HepG2 (cell line): Measurements from ENCODE around the gene COA3. TPM values are rescaled to one million over a fixed set of nuclear protein-coding genes. Genes with fewer than 3 reads are reported as not detected.

Experiments
- GATAD1 ChIP-seq: IDR thresholded peaks from 2 replicates; pipeline ENCODE4 v1.6.1; 2016; ENCODE audit warnings: missing genetic modification reagents, missing compliant biosample characterization
- KLF15 ChIP-seq: sonication (generic); formaldehyde crosslinking; IDR thresholded peaks from 2 replicates; pipeline ENCODE4 v1.8.1; 2023; ENCODE audit warnings: borderline replicate concordance, mild to moderate bottlenecking, inconsistent platforms, missing genetic modification reagents, mixed read lengths
- PHF8 ChIP-seq: sonication (generic); formaldehyde crosslinking; IDR thresholded peaks from 2 replicates; pipeline ENCODE4 v1.5.0; 2020; ENCODE audit warnings: missing genetic modification reagents
- RBM39 ChIP-seq: fragments of 200-400 bp; formaldehyde crosslinking; IDR thresholded peaks from one replicate; pipeline ENCODE4 v1.6.1; 2018; ENCODE audit warnings: antibody characterized with exemption, mild to moderate bottlenecking, low read depth, low read length; ENCODE audit not compliant: poor library complexity, severe bottlenecking
- TAF15 ChIP-seq: fragments of 200-400 bp; formaldehyde crosslinking; IDR thresholded peaks from one replicate; pipeline ENCODE4 v1.6.1; 2018; ENCODE audit warnings: mild to moderate bottlenecking, low read depth, low read length; ENCODE audit not compliant: poor library complexity, severe bottlenecking
- TOPORS ChIP-seq: sonication (generic); formaldehyde crosslinking; IDR thresholded peaks from 2 replicates; pipeline ENCODE4 v1.8.0; 2023; ENCODE audit warnings: mild to moderate bottlenecking, missing genetic modification reagents
- ZFP36L1 ChIP-seq: sonication (generic); formaldehyde crosslinking; IDR thresholded peaks from 2 replicates; pipeline ENCODE4 v1.8.0; 2022; ENCODE audit warnings: mild to moderate bottlenecking, missing genetic modification reagents, moderate library complexity
- ZNF224 ChIP-seq: sonication (generic); formaldehyde crosslinking; IDR thresholded peaks from 2 replicates; pipeline ENCODE4 v1.5.0; 2020; ENCODE audit warnings: mild to moderate bottlenecking, missing genetic modification reagents
- ZNF281 ChIP-seq: sonication (generic); formaldehyde crosslinking; IDR thresholded peaks from 2 replicates; pipeline ENCODE4 v1.4.0; 2020; ENCODE audit warnings: missing genetic modification reagents, borderline replicate concordance
- ZNF546 ChIP-seq: sonication (generic); formaldehyde crosslinking; conservative IDR thresholded peaks from 2 replicates; pipeline ENCODE4 v1.8.1; 2023; ENCODE audit warnings: mild to moderate bottlenecking, missing genetic modification reagents
- ZNF562 ChIP-seq: sonication (generic); formaldehyde crosslinking; IDR thresholded peaks from 2 replicates; pipeline ENCODE4 v1.8.0; 2022; ENCODE audit warnings: missing genetic modification reagents, borderline replicate concordance
- ZNF749 ChIP-seq: sonication (generic); formaldehyde crosslinking; IDR thresholded peaks from 2 replicates; pipeline ENCODE4 v1.8.0; 2022; ENCODE audit warnings: mild to moderate bottlenecking, missing genetic modification reagents, moderate library complexity, borderline replicate concordance
- ZNF775 ChIP-seq: sonication (generic); formaldehyde crosslinking; IDR thresholded peaks from 2 replicates; pipeline ENCODE4 v1.4.0; 2020; ENCODE audit warnings: missing genetic modification reagents, mild to moderate bottlenecking, moderate library complexity, borderline replicate concordance
- ZSCAN25 ChIP-seq: sonication (generic); formaldehyde crosslinking; IDR thresholded peaks from 2 replicates; pipeline ENCODE4 v1.8.0; 2022; ENCODE audit warnings: mild to moderate bottlenecking, missing genetic modification reagents
- ZSCAN29 ChIP-seq: sonication (generic); formaldehyde crosslinking; conservative IDR thresholded peaks from 2 replicates; pipeline ENCODE4 v1.4.0; 2020; ENCODE audit warnings: mild to moderate bottlenecking, missing genetic modification reagents
- ZSCAN31 ChIP-seq: sonication (generic); formaldehyde crosslinking; IDR thresholded peaks from 2 replicates; pipeline ENCODE4 v1.5.0; 2020; ENCODE audit warnings: low read depth, mild to moderate bottlenecking, missing genetic modification reagents
- polyA plus RNA-seq, 8 experiments: library from polyadenylated mRNA; depleted of rRNA in 3 of 8; stranded (reverse) in 7 of 8; unstranded in 1 of 8; fragments of >200 nt; fragmentation: Illumina TruSeq in 4 of 8; extraction: Trizol in 4 of 8; gene quantifications; 2 replicates each; pipeline versions ENCODE4 v1.2.1 to v1.2.3, GENCODE V29; 2011 to 2016; ENCODE audit warnings: low read depth in 4 of 8, missing spikeins in 1 of 8, mixed read lengths in 1 of 8; ENCODE audit not compliant: insufficient read depth in 1 of 8
- total RNA-seq, 5 experiments: library from RNA; depleted of rRNA; stranded (reverse); fragments of >200 nt; fragmentation: Illumina TruSeq; extraction: Trizol; gene quantifications; 2 replicates each; pipeline ENCODE4 v1.2.3, GENCODE V29; 2016; ENCODE audit warnings: low read depth in 1 of 5
- TF ChIP-seq, protein P1 (sequence below): sonication (generic); formaldehyde crosslinking; IDR thresholded peaks from 2 replicates; pipeline ENCODE4 v1.4.0; 2020; ENCODE audit warnings: missing genetic modification reagents
- TF ChIP-seq, protein P2 (sequence below): fragments of 450-650 bp; IDR thresholded peaks from 2 replicates; pipeline ENCODE4 v1.6.1; 2016

Gene COA3
- total and polyA plus RNA-seq, 2 of the 13 experiments (the other 11 are each of a cell fraction or from before 2014, with no cell fraction given): 133 to 202 TPM

DNA sequence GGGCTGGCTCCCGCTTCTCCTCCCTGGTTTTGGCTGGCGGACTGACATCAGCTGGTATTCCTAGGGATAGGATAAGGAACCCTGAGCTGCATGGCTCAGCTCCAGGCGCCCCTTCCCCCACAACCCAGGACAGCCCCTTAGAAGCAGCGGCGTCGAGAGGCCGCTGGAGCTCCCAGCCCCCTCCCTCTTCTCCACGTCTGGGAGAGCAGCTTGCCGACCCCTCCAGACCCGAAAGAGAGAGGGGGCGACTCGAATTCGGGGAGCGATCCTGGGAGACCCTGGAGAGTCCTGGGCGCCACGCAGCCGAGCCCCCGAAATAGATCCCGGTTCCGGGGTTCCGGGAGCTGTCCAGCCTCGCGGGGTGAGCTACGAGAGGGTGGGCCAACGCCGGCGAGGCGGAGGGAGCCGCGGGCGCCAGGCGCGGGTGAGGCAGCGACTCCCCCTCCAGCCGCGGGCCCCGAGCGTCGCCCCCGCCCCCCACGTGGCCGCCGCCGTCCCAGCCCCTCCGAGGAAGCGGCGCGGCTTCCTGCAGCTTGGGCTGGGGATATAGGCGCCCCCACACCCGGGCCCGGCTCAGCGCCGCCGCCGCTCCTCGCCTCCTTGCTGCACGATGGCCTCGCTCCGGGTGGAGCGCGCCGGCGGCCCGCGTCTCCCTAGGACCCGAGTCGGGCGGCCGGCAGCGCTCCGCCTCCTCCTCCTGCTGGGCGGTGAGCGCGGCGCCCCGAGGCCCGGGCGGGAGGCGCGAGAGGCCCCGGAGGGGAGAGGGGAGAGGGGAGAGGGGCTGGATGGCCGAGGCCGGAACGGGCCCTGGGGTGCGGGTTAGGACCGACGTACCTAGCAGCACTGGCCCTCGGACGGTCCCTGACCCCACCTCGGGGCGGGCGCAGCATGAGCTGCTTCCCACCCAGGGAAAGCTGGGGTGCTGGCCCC, 37.6 kb downstream of the COA3 start, which contains the start of gene RAMP2 (continued):
- TF ChIP-seq, protein P1, sequence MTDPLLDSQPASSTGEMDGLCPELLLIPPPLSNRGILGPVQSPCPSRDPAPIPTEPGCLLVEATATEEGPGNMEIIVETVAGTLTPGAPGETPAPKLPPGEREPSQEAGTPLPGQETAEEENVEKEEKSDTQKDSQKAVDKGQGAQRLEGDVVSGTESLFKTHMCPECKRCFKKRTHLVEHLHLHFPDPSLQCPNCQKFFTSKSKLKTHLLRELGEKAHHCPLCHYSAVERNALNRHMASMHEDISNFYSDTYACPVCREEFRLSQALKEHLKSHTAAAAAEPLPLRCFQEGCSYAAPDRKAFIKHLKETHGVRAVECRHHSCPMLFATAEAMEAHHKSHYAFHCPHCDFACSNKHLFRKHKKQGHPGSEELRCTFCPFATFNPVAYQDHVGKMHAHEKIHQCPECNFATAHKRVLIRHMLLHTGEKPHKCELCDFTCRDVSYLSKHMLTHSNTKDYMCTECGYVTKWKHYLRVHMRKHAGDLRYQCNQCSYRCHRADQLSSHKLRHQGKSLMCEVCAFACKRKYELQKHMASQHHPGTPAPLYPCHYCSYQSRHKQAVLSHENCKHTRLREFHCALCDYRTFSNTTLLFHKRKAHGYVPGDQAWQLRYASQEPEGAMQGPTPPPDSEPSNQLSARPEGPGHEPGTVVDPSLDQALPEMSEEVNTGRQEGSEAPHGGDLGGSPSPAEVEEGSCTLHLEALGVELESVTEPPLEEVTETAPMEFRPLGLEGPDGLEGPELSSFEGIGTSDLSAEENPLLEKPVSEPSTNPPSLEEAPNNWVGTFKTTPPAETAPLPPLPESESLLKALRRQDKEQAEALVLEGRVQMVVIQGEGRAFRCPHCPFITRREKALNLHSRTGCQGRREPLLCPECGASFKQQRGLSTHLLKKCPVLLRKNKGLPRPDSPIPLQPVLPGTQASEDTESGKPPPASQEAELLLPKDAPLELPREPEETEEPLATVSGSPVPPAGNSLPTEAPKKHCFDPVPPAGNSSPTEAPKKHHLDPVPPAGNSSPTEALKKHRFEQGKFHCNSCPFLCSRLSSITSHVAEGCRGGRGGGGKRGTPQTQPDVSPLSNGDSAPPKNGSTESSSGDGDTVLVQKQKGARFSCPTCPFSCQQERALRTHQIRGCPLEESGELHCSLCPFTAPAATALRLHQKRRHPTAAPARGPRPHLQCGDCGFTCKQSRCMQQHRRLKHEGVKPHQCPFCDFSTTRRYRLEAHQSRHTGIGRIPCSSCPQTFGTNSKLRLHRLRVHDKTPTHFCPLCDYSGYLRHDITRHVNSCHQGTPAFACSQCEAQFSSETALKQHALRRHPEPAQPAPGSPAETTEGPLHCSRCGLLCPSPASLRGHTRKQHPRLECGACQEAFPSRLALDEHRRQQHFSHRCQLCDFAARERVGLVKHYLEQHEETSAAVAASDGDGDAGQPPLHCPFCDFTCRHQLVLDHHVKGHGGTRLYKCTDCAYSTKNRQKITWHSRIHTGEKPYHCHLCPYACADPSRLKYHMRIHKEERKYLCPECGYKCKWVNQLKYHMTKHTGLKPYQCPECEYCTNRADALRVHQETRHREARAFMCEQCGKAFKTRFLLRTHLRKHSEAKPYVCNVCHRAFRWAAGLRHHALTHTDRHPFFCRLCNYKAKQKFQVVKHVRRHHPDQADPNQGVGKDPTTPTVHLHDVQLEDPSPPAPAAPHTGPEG (CRISPR knock-in tag): no peak; the same call in 1 of the 2 replicates
- TF ChIP-seq ZFP36L1 (peak; percentile 73; the same call in 1 of the 2 replicates), TAF15 (no peak), ZSCAN29 (CRISPR knock-in tag) (no peak), GATAD1 (CRISPR knock-in tag) (no peak), PHF8 (CRISPR knock-in tag) (peak; percentile 30; the same call in 1 of the 2 replicates), ZNF546 (CRISPR knock-in tag) (no peak; the same call in 1 of the 2 replicates), ZNF281 (no peak; the same call in 1 of the 2 replicates), ZSCAN31 (CRISPR knock-in tag) (peak; percentile 47; the same call in 1 of the 2 replicates), KLF15 (no peak), TOPORS (peak; percentile 29; the same call in 1 of the 2 replicates), ZNF775 (no peak), ZNF562 (CRISPR knock-in tag) (no peak), RBM39 (peak; percentile 22), ZNF224 (CRISPR knock-in tag) (no peak), ZSCAN25 (peak; percentile 77; the same call in 1 of the 2 replicates), ZNF749 (CRISPR knock-in tag) (no peak)
- TF ChIP-seq, protein P2, sequence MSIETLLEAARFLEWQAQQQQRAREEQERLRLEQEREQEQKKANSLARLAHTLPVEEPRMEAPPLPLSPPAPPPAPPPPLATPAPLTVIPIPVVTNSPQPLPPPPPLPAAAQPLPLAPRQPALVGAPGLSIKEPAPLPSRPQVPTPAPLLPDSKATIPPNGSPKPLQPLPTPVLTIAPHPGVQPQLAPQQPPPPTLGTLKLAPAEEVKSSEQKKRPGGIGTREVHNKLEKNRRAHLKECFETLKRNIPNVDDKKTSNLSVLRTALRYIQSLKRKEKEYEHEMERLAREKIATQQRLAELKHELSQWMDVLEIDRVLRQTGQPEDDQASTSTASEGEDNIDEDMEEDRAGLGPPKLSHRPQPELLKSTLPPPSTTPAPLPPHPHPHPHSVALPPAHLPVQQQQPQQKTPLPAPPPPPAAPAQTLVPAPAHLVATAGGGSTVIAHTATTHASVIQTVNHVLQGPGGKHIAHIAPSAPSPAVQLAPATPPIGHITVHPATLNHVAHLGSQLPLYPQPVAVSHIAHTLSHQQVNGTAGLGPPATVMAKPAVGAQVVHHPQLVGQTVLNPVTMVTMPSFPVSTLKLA: no peak
